HG02571 (cell line): ENCODE results near the gene UNC5C.

ENCODE experiments used
- ATAC-seq: cut with Tn5 transposase; IDR thresholded peaks from one replicate; pipeline ENCODE4 v1.9.1; 2021; ENCODE audit warnings: mild to moderate bottlenecking, moderate library complexity; ENCODE audit not compliant: unreplicated experiment

The UNC5C gene

DNA sequence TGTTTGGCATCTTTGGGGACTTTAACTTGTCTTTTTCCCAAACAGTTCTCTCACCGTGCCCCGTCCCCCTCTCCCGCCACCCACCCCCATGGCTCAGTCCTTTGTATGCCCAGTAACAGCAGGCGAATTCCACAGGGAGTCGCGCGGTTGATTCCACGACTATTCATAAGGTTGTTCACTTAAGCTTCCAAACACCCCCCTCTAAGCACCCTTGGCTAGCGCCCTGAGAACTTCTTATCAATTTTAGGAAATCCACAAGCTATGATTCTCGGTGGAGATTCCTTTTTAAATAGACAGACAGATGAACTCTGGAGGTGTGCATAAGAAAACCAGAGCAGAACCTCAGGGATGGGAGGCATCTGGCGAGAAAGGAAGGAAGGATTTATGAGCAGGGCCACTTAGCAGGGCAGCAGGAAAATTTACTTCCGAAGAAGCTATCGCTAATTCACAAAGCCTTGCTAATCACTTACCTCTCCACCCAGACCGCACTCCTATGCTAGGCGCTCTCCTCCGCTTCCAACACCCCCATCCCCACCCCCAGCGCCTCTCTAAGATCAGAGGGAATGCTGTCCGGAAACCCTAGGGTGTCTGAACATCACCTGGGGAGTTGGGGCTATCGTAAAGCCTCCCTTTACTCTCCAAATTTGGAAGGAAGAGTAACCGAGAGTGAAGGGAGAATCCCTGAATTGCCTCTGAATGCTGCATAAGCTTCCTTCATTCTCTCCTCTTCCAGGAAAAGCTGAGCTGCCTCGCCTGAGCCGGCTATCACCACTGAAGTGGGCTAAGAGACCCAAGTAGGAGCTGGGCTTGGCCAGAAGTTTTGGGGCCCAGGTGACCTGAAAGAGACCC is 1.7 kb downstream of the UNC5C start:
- no peak for ATAC-seq

DNA sequence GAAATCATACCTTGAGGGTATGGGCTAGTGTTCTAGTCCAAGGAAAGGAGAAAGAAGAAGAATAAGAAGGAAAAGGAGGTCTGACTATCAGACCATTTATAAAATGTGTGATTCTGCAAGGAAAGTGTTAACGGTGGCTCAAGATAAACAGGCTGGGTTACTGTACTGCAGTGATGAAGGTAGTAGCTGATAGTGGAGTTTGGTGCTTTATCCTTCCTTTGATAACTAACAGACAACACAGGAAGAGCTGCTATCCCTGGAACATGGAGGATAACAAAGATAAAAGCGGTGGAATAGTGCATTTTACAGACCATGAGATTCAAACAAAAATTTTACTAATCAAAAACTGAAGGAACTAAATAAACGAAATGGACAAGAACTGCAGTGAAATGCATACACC is 2.6 kb downstream of the UNC5C start:
- no peak for ATAC-seq

DNA sequence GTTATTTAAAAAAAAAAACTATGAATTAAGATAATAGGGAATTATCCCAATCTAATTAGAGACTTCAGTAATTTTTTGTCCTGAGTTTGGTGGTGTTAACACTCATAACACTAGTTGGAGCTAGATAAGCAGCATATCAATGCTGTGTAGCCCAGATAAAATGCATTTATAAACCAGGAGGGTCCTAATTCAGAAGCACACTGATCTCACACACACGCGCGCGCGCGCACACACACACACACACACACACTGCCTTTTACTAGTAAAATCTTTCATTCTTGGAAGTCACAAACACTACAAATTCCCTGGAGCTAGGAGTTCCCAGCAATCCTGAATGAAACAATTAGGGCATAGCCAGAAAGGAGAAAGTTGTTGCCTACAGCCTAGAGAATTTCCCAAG is 3.2 kb downstream of the UNC5C start:
- no peak for ATAC-seq

DNA sequence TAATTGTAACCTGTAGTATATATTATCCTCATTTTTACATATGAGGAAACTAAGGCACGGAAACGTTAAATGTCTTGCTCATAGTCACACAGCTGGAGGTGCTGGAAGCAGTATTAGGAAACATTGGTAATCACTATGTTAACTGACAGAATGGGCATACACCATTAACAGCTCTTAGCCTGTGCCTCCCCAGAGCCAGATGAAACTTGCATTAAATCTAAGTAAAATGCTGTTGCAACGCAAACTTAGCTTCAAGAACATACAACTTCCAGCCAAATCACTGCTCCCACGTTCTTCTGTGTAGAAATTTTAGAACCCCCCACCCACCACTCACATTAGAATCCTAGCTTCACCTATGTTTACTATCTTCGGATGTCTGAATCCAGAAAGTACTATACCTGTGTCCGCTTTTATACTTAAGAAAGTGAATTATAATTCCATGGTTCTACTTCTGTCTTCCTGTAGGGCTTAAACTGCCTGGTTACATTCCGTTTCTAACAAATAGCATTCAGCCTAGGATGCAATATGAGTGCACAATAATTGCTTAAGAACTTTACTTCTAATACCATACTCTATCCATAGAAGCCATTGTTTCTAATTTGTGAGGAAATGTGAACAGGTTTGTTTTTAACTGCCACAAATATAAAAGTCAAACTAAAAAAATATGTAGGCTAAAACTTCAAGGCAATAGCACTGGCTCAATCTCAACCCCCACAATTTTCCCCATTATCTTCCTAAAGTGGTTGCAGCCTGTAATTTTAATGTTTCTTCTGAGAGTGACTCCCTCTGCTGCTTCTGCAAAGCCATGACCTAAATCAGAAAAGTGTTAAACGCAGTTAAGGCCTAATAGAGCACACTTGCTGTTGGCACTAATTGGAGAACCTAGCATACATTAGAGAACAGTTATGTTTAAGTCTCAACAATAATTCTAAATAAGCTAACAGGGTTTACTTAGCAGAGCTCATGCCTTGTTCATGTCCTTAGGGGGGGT is 4.4 kb downstream of the UNC5C start:
- ATAC-seq = no peak

DNA sequence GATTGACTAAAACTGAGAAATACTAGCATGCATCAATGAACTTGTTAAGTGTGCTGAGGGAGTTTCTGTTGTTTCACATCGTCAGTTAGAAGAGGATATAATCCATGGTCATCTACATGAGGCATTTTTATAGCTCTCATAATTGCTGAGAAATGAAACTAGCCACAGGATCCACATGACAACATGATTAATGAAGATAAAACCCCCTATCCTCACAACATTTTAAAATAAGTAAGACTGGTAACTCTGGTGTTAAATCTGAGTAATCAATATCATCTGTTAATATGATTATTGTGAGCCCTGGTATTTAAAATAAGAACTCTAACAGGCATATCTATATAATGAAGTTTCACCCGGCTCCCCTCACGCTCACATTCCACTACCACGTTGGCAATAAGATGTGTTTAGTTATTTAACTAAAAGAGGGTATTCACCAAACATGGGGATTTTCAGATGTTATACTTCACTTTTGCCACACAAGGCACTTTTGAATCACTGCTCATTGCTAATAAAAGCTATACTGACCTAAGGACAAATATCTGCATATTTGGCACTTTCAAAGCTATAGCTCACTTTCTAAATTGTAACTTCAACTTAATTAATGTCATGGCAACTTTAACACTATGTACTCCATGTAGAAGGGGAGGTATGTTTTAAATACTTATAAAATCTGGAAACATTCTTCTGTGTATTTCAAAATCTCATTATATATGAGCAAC is 6.7 kb downstream of the UNC5C start:
- no peak for ATAC-seq

DNA sequence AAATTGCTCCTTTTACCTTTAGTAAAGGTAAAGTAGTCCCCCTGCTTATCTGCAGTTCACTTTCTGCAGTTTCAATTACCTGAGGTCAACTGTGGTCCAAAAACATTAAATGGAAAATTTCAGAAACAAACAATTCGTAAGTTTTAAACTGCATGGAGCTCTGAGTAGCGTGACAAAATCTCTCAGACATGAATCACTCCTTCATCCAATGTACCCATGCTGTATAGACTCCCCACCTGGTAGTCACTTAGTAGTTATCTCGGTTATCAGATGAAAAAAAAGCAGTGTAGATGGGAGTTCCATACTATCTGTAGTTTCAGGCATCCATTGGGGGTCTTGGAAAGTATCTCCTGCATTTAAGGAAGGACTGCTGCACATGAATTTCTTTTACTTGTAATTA is 7.7 kb downstream of the UNC5C start:
- no peak for ATAC-seq

DNA sequence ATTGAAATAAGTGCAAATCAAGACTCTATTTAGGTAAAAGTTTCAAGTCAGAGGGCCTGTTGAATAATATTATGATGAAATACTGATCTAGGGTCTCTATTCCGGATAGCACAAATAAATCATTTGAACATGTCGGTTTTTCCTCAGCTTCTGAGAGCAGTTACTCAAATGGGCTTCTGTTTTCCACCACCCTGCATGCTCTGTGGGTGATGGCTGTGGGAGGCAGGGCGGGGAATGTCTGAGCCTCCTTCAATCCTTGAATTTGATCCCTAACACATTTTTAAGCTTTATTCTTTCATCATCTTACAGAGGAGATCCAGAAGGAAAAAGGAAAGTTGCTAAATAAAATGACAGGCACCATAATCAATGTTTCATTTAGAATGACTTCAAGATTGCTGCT is 8.5 kb downstream of the UNC5C start:
- ATAC-seq = no peak

DNA sequence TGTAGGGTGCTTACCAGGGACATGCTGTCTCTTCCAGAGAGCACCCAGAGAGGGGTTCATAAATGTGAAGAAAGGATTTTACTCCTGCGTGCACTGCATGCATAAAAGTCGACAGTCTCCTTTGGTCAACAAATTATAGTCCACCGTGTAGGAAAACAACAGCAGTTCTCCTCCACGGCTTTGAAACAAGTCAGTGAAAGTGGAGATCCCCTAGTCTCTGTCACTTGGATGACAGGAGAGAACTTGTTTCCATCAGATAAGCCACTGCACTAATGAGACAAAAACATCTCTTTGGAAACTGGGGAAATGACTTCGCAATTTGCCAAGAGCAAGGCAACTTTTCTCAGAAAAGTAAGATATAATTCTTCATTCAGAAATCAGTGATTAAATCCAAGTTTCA is 9.7 kb downstream of the UNC5C start:
- no peak for ATAC-seq

DNA sequence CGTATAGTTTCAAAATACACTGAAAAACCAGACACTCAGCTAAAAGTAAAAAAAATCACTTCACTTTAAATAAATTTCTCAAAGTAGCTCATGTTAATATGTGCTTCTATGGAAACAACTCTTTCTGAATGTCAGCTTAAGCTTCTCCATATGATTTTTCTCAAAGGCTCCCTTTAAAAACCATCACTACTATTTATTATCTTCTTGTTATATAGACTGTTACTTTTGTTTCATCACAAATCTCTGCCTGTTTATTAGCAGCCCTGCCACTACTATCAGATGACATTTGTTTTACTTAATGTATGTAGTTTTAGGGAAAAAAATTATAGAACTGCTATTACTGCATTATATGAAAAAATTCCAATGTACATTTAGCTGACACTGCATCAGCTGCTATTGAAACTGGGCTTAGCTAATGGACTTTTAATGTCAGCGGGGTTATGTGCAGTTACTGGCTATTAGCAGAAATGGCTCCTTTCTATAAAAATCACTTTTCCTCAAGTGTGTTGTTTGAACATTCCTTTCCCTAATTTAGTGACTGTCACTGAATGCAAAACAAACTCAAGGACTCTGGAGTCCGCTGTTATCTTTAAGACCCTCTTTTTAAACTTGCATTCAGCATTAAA is 10.8 kb downstream of the UNC5C start:
- no peak for ATAC-seq

DNA sequence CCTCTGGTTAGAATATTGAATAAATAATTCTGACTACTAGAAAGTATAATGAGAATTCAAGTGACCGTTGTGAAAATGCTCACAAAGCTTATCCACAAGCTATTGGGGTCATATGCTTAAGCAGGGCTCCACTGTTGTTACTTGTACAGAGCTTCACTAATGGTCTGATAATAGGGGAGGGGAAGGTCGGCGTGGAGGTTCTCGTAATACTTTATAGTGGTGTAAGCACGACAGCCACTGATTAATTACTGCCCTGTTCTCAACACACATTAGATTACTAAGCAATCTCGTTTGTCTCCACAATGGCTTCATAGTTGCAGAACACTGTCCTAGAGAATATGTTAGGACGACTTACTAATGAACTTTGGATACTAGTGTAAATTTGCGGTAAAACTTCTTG is 11.6 kb downstream of the UNC5C start:
- no peak for ATAC-seq

DNA sequence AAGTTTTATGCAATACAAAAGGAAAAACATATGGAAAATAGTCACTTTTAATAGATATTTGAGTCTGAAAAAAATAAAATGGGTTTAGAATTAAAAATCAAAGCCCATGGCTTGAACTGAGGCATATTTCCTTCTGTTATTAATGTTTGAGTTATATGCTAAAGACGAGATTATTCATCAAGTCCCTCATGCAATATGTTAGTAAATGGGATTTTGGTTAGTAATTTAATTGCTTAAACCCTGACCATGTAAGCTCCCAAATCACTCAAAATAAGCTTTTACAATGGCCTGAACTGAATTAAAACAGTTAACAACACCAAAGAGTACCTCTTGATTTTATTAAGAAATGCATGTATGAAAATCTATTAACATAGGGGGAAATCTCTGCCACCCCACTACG is 12.1 kb downstream of the UNC5C start:
- ATAC-seq = no peak

DNA sequence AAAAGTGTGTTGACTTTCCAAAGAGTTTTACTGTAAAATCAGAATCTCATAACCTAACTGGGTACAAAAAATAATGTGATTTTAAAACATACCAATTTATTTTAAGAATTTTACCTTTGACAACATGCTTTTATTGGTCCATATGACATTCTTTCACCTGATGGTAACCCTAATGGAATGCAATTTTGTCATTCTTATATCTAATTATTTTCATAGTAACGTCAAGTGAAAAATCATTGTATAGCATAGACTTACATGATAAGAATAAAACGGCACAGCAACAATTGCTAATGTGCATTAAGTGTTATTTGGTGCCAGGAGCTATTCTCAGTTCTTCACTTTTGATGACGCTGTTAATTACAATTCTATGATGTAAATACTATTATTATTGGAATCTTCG is 13.6 kb downstream of the UNC5C start:
- ATAC-seq = no peak

DNA sequence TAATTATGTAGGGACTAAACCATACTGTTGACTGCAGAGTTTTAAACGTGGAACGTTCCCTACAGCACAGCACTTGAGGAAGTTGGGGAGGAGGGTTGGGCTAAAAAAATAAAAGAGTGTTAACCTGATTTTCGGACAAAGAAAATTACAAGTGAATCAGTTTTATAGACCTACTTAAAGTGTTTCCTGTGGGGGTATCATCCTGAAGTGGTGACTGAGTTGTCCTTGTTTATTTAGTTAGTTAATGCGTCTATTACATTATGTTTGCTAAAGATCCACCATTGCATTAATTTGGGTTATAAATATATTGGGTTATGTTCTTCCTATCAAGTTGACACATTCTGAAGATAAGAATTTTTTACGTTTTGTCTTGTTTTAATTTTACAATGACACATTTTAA is 14.7 kb downstream of the UNC5C start:
- no peak for ATAC-seq

DNA sequence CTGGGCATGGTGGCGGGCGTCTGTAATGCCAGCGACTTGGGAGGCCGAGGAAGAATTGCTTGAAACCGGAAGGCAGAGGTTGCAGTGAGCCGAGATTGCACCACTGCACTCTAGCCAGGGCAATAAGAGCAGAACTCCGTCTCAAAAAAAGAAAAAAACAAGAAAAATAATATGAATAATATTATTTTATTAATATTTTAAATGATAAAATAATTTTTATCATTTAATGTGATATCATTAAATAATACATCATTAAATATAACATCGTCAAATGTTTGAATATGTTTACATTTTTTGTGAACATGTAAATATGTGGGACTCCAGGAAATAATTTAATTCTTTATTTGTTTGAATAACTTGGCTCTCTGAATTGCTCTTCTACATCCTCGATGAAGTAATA is 15.5 kb downstream of the UNC5C start:
- ATAC-seq = no peak

DNA sequence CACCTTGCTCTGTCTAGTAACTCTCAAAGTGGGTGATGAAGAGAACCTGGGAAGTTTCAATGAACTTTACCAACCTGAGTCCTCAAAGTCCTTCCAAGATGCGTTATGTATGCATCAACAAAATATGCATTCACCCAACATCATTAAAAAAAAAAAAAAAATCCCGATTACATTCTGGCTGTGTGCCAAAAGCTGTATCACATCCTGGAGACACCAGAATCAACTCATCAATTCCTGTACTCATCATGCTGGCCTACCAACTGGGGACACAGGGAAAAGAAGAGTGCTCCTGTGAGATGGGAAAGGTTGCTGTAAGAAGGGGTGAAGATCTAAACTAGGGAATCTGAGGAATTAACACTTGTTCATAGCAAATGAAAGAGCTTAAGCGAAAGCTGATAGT is 16.5 kb downstream of the UNC5C start:
- ATAC-seq = no peak

DNA sequence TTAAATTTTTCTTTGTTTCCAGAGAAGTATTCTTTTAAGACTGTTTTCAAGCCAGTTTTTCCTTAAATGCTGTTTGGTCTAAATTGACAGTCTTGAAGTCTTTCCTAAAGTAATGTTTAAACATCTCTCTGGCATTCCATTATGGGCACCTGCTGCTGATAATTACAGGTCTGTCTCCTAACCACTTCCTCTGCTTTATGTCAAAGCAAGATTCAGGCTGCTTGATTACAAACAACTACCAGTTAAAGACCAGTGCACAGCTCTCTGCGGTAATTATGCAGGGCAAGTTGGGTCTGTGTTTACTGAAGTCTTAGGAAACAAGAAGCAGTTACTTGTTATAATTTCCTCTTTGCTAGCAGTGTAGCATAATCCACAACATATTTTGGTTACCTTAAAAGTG is 17.6 kb downstream of the UNC5C start:
- ATAC-seq = no peak

DNA sequence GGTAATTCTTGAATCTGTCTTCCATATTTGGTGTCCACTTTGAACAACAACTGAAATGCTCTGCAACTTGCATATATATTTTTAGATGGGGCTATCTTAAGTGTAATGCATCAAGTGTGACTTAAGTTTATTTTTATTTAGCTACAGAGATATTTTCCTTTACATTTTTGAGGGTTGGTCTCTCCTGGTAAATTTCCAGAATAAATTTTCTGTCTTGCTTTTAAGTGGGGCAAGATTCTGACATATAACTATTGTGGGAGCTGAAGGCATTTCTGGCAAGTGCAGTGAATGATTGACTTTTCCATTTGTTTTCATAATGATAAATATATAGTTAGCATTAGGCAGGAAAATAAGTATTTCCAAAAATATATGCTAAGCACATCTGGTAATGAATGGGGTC is 18.8 kb downstream of the UNC5C start:
- no peak for ATAC-seq

DNA sequence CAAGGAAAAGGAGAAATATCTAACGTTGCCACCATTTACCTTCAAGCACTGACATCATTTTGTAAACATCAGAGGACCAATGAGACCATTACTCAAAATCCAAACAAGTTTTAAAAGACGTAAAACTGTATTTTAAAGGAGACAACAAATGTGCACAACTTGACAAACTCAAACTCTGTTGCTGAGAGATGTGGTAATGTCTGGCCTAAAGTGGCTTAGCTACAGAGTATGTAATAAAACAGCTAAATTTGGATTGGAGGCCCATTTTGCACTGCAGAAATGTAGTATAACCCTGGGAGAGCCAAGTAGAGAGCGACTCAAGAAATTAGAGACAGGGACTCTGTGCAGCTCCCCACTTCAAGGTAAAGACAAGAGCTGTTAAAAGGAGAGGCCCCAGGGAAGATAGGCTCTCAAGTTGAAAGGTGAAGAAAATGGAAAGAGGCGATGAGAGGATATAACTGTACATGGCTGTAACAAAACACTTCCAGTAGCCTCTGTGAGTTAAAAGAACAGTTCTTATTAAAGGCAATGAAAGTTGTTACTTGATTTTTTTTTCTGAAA is 20.3 kb downstream of the UNC5C start:
- no peak for ATAC-seq

DNA sequence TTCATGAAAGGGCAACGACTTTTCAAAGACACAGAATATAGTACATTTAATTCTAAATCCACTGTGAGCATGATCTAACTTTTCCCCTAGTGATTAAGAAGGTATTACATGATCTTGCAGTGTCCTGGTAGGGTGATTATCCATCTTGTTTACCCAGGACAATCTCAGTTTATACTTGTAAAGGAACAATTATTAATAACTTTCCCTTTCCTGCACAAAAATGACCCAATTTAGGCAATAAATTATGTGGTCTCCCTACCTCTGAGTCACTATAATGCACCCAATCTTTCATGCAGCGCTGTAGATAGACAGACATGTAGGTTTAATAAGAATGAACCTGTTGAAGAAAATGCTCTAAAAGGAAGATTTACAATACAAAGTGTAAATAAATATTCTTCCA is 22.7 kb downstream of the UNC5C start:
- no peak for ATAC-seq

DNA sequence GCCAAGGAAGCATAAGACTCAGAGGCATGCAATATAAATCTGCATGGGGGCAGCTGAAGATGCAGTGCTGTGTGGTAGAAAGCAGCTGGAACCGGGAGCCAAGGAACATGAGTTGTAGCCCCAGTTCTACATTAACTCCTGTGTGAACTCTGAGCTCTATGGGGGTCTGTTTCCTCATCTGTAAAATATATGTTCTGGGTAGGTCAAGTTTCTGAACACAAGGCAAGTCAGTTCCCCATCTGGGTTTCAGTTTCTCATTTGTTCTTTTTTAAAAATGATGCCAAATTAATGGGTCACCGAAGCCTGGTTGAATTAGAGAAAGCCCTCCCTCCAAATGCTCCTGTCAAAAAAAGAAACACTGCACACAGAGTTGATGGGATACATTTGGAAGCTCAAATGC is 24.0 kb downstream of the UNC5C start:
- no peak for ATAC-seq

DNA sequence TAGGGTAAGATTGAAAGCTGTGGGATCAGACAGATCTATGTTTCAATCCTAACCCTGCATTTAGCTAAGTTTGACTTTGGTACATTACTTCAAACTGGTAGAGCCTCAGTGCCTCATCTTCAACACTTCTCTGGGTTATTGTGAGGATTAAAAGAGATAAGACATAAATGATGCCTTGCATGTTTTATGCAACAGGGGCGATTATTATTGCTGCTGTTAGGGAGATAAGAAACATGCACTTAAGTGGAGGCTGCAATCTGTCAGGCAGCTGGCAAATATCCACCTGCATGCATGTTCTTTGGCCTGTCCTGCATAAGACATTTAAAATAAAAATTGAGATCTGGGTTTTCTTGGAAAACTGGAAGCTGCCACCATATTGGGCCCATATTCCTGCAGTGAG is 24.6 kb downstream of the UNC5C start:
- no peak for ATAC-seq
